Endodermal cell (in vitro differentiated cells): ENCODE results near the gene INTS6. TPM values are rescaled to one million over a fixed set of nuclear protein-coding genes. Genes with fewer than 3 reads are reported as not detected.

Experiments used
- DNase-seq: peaks from one replicate; pipeline ENCODE4 v3.0.0-alpha.2; 2017
- H3K27ac ChIP-seq: 2 replicates; pipeline ENCODE4 v1.5.1; 2013; ENCODE audit warnings: mild to moderate bottlenecking, low read depth, low read length, moderate library complexity
- H3K27me3 ChIP-seq: 2 replicates; pipeline ENCODE4 v1.6.1; 2013; ENCODE audit warnings: mild to moderate bottlenecking, low read length, moderate library complexity; ENCODE audit not compliant: insufficient read depth, control insufficient read depth, poor library complexity, severe bottlenecking
- H3K36me3 ChIP-seq: 2 replicates; pipeline ENCODE4 v1.7.0; 2013; ENCODE audit warnings: mild to moderate bottlenecking, low read length, moderate library complexity; ENCODE audit not compliant: control insufficient read depth, insufficient read depth
- H3K4me1 ChIP-seq: one replicate; pipeline ENCODE4 v1.7.0; 2013; ENCODE audit warnings: low read length; ENCODE audit not compliant: control insufficient read depth, insufficient read depth
- H3K4me3 ChIP-seq: 2 replicates; pipeline ENCODE4 v1.5.1; 2013; ENCODE audit warnings: mild to moderate bottlenecking, low read length, moderate library complexity
- H3K9ac ChIP-seq: 2 replicates; pipeline ENCODE4 v1.6.1; 2013; ENCODE audit warnings: mild to moderate bottlenecking, low read length, moderate library complexity; ENCODE audit not compliant: poor library complexity, severe bottlenecking; ENCODE audit errors: extremely low read depth
- H3K9me3 ChIP-seq: 2 replicates; pipeline ENCODE4 v1.6.1; 2013; ENCODE audit warnings: mild to moderate bottlenecking, low read length, moderate library complexity; ENCODE audit not compliant: control insufficient read depth
- H3K27ac Mint-ChIP-seq: 2 replicates; pipeline ENCODE4 v1.8.0; 2020; ENCODE audit warnings: mixed read lengths
- H3K27me3 Mint-ChIP-seq: 2 replicates; pipeline ENCODE4 v1.8.0; 2021; ENCODE audit warnings: mild to moderate bottlenecking, mixed read lengths; ENCODE audit not compliant: insufficient read depth
- H3K36me3 Mint-ChIP-seq: 2 replicates; pipeline ENCODE4 v1.8.0; 2020; ENCODE audit warnings: low read depth, mixed read lengths
- H3K4me1 Mint-ChIP-seq: 2 replicates; pipeline ENCODE4 v1.8.0; 2020; ENCODE audit warnings: mixed read lengths
- H3K4me3 Mint-ChIP-seq: 2 replicates; pipeline ENCODE4 v1.8.0; 2020; ENCODE audit warnings: mild to moderate bottlenecking, moderate library complexity, mixed read lengths
- H3K9me3 Mint-ChIP-seq: 2 replicates; pipeline ENCODE4 v1.8.0; 2020; ENCODE audit warnings: mild to moderate bottlenecking, mixed read lengths
- CTCF ChIP-seq: fragments of 200-600 bp; sonication (generic); conservative IDR thresholded peaks from 2 replicates; pipeline ENCODE4 v1.5.0; 2021; ENCODE audit warnings: antibody characterized with exemption, mild to moderate bottlenecking
- WGBS, 2 experiments: methylation state at CpG; one replicate each; pipeline versions ENCODE4 v1.1.5 to v1.1.7; 2013; ENCODE audit warnings: missing lambda C conversion rate in 2 of 2, mixed read lengths in 1 of 2; ENCODE audit not compliant: insufficient coverage in 1 of 2, insufficient read length in 1 of 2; 5-methylcytosine and 5-hydroxymethylcytosine counted together
- total RNA-seq, 2 donors: library from RNA; stranded (reverse); fragmentation: NEBNext Ultra II Directional in 1 of 2; extraction: Animal tissue kit (Norgen Biotek cat#: 25700) in 1 of 2; gene quantifications; 2 replicates in 1 of 2; 3 replicates in 1 of 2; pipeline ENCODE4 v1.2.1, GENCODE V29; 2021

The INTS6 gene
- total RNA-seq, 2 donors from 2014 or later = 42.4 to 62.1 TPM

GRCh38 chr13:51324714-51325420 lies 128.0 kb downstream of the INTS6 start:
- no peak overlapping the region for H3K4me3 ChIP-seq
- Mint-ChIP-seq H3K27me3 (peaks cover 15% of the 10 kb centered on the region), H3K27ac (no peak overlapping the region), H3K4me3 (no peak overlapping the region), H3K36me3 (no peaks in the 10 kb centered on the region), H3K9me3 (no peaks in the 10 kb centered on the region), H3K4me1 (no peaks in the 10 kb centered on the region)
- H3K36me3 ChIP-seq = no peaks in the 10 kb centered on the region
- no peaks in the 10 kb centered on the region for H3K9me3 ChIP-seq
- WGBS, 2 experiments = 85% methylated on average over 7 to 14 of the region's 14 CpGs
- H3K4me1 ChIP-seq = peaks cover 4% of the 10 kb centered on the region
- no peaks in the 10 kb centered on the region for H3K27me3 ChIP-seq
- TF ChIP-seq CTCF = no peak
- peak; percentile 69 for DNase-seq
- no peak overlapping the region for H3K9ac ChIP-seq
- H3K27ac ChIP-seq = no peak overlapping the region

- Histone ChIP-seq H3K27me3 (no peaks in the 10 kb centered on the region), H3K9me3 (no peaks in the 10 kb centered on the region), H3K27ac (no peak overlapping the region), H3K4me3 (no peak overlapping the region), H3K4me1 (peaks cover 4% of the 10 kb centered on the region), H3K9ac (no peak overlapping the region), H3K36me3 (no peaks in the 10 kb centered on the region)
- Mint-ChIP-seq H3K36me3 (no peaks in the 10 kb centered on the region), H3K27ac (no peak overlapping the region), H3K4me3 (no peak overlapping the region), H3K4me1 (peaks cover 6% of the 10 kb centered on the region), H3K27me3 (peaks cover 15% of the 10 kb centered on the region), H3K9me3 (no peaks in the 10 kb centered on the region)
- WGBS, 2 experiments = 84 to 94% methylated on average over 2 to 5 of the region's 5 CpGs
- peak; percentile 30 for DNase-seq
- TF ChIP-seq CTCF = no peak
Observed at GRCh38 chr13:51323824-51324511, 128.9 kb downstream of the INTS6 start.

- no peak overlapping the region for H3K27ac Mint-ChIP-seq
- no peaks in the 10 kb centered on the region for H3K9me3 Mint-ChIP-seq
- no peak overlapping the region for H3K4me3 Mint-ChIP-seq
- H3K36me3 Mint-ChIP-seq = no peaks in the 10 kb centered on the region
- peaks cover 6% of the 10 kb centered on the region for H3K4me1 Mint-ChIP-seq
- Histone ChIP-seq H3K27me3 (no peaks in the 10 kb centered on the region), H3K9ac (no peak overlapping the region), H3K36me3 (no peaks in the 10 kb centered on the region), H3K27ac (no peak overlapping the region), H3K9me3 (no peaks in the 10 kb centered on the region), H3K4me3 (no peak overlapping the region), H3K4me1 (no peaks in the 10 kb centered on the region)
- 75 to 82% methylated on average over 3 of the region's 3 CpGs for WGBS, 2 experiments
- DNase-seq = peak; percentile 50
- H3K27me3 Mint-ChIP-seq = peaks cover 26% of the 10 kb centered on the region
- peak; percentile 23 for TF ChIP-seq CTCF
Observed at GRCh38 chr13:51322826-51323225, 130.0 kb downstream of the INTS6 start.
